Neural cell (in vitro differentiated cells): ENCODE results near the gene PPFIA4.

Experiments used
- POLR2AphosphoS5 ChIP-seq: IDR thresholded peaks from 2 replicates; pipeline ENCODE4 v1.6.1; 2012
- TF ChIP-seq, protein P1 (sequence below): fragments of 450-650 bp; IDR thresholded peaks from 2 replicates; pipeline ENCODE4 v1.5.1; 2014; ENCODE audit warnings: antibody characterized with exemption, mild to moderate bottlenecking, moderate library complexity; ENCODE audit not compliant: poor library complexity, severe bottlenecking

DNA sequence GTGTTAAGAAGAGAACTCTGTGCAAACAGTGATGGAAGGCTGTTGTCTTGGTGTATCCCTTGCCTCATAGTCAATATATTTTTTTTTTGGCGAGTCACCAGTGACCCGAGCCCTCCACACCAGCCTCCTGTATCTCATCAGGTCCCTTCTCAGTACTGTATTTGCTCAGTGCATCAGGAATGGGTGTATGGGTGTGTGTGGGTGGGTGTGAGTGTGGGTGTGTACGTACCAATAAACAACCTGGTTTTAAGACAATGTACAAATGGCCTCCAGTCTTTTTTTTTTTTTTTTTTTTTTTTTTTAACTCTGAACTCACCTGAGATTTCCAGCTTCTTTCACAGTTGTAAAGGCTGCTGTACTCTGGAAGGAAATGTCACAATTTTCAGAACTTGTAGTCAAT, 52.2 kb downstream of the PPFIA4 start:
- no peak for TF ChIP-seq POLR2AphosphoS5
- TF ChIP-seq, protein P1, sequence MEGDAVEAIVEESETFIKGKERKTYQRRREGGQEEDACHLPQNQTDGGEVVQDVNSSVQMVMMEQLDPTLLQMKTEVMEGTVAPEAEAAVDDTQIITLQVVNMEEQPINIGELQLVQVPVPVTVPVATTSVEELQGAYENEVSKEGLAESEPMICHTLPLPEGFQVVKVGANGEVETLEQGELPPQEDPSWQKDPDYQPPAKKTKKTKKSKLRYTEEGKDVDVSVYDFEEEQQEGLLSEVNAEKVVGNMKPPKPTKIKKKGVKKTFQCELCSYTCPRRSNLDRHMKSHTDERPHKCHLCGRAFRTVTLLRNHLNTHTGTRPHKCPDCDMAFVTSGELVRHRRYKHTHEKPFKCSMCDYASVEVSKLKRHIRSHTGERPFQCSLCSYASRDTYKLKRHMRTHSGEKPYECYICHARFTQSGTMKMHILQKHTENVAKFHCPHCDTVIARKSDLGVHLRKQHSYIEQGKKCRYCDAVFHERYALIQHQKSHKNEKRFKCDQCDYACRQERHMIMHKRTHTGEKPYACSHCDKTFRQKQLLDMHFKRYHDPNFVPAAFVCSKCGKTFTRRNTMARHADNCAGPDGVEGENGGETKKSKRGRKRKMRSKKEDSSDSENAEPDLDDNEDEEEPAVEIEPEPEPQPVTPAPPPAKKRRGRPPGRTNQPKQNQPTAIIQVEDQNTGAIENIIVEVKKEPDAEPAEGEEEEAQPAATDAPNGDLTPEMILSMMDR = no peak
